PC-9 (cell line): ENCODE measurements around the gene DAPK2. TPM values are rescaled to one million over a fixed set of nuclear protein-coding genes. Genes with fewer than 3 reads are reported as not detected.
A peak's percentile ranks its signal among the peaks of the same experiment; 100 is the strongest.

Experiments
- BruUV-seq: library from RNA; stranded (reverse); fragments of 400-500 nt; replicated peaks from 2 replicates; lab custom pipeline; 2021; lab: Mats Ljungman, UMichigan
- CTCF ChIA-PET: fragments of 300-600 bp; sonication (Branson Sonifier 250); formaldehyde crosslinking; loops from one replicate; lab custom pipeline; 2022; ENCODE audit warnings: antibody characterized with exemption; lab: Charles Lee
- POLR2A ChIA-PET: fragments of 300-600 bp; sonication (Branson Sonifier 250); formaldehyde crosslinking; loops from one replicate; lab custom pipeline; 2022; ENCODE audit warnings: antibody characterized with exemption; ENCODE audit not compliant: unreplicated experiment; lab: Charles Lee
- DNase-seq, 2 experiments: peaks; one replicate each; pipeline versions ENCODE4 v3.0.0 to v3.0.0-alpha.2; 2015 to 2022; ENCODE audit warnings: mixed read lengths in 1 of 2
- H2AFZ ChIP-seq: fragments of 200-600 bp; sonication (generic); 2 replicates; pipeline ENCODE4 v1.8.1; 2017; ENCODE audit warnings: antibody characterized with exemption
- H3F3A ChIP-seq: fragments of 200-600 bp; sonication (generic); 2 replicates; pipeline ENCODE4 v1.8.1; 2017; ENCODE audit warnings: antibody characterized with exemption, mild to moderate bottlenecking, low read depth; ENCODE audit not compliant: insufficient read depth
- H3K27ac ChIP-seq: fragments of 200-600 bp; sonication (generic); 2 replicates; pipeline ENCODE4 v1.6.1; 2016; ENCODE audit warnings: mixed run types
- H3K27me3 ChIP-seq: fragments of 200-600 bp; sonication (generic); 2 replicates; pipeline ENCODE4 v1.6.1; 2016; ENCODE audit warnings: low read depth, mixed run types; ENCODE audit not compliant: insufficient read depth
- H3K36me3 ChIP-seq: fragments of 200-600 bp; sonication (generic); 2 replicates; pipeline ENCODE4 v1.6.1; 2016; ENCODE audit warnings: low read depth, mixed run types
- H3K4me1 ChIP-seq: fragments of 200-600 bp; sonication (generic); replicated peaks from 2 replicates; pipeline ENCODE4 v1.6.1; 2016; ENCODE audit warnings: mixed run types; ENCODE audit not compliant: insufficient read depth
- H3K4me2 ChIP-seq: fragments of 200-600 bp; sonication (generic); 2 replicates; pipeline ENCODE4 v1.6.1; 2017; ENCODE audit warnings: mixed run types
- H3K4me3 ChIP-seq: fragments of 200-600 bp; sonication (generic); 2 replicates; pipeline ENCODE4 v1.6.1; 2016; ENCODE audit warnings: mixed run types
- H3K79me2 ChIP-seq: fragments of 200-600 bp; sonication (generic); 2 replicates; pipeline ENCODE4 v1.6.1; 2017; ENCODE audit warnings: low read depth, mixed run types
- H3K9me2 ChIP-seq: fragments of 200-600 bp; sonication (generic); 2 replicates; pipeline ENCODE4 v1.8.1; 2017; ENCODE audit warnings: mild to moderate bottlenecking; ENCODE audit not compliant: insufficient read depth
- H3K9me3 ChIP-seq: fragments of 200-600 bp; sonication (generic); 2 replicates; pipeline ENCODE4 v1.8.1; 2016; ENCODE audit warnings: low read depth; ENCODE audit not compliant: insufficient read depth
- H4K20me1 ChIP-seq: fragments of 200-600 bp; sonication (generic); 2 replicates; pipeline ENCODE4 v1.8.1; 2017; ENCODE audit not compliant: insufficient read depth
- EZH2 ChIP-seq: fragments of 200-600 bp; sonication (generic); IDR thresholded peaks from 2 replicates; pipeline ENCODE4 v1.8.0; 2017; ENCODE audit warnings: antibody characterized with exemption, low read depth
- intact Hi-C: fragments of 100-400 bp; cut with micrococcal nuclease; formaldehyde crosslinking; loops from one replicate; pipeline ENCODE4 v1.10.0; 2022; ENCODE audit not compliant: unreplicated experiment
- total RNA-seq: library from RNA; stranded (reverse); gene quantifications from 2 replicates; pipeline ENCODE4 v1.2.3, GENCODE V29; 2021
- TF ChIP-seq, protein P1 (sequence below): fragments of 200-600 bp; sonication (generic); conservative IDR thresholded peaks from 2 replicates; pipeline ENCODE4 v1.6.1; 2017; ENCODE audit warnings: mixed run types, antibody characterized with exemption, mild to moderate bottlenecking, moderate library complexity

The DAPK2 gene
- total RNA-seq, 1 experiment from 2014 or later, result 11.0 TPM

DNA sequence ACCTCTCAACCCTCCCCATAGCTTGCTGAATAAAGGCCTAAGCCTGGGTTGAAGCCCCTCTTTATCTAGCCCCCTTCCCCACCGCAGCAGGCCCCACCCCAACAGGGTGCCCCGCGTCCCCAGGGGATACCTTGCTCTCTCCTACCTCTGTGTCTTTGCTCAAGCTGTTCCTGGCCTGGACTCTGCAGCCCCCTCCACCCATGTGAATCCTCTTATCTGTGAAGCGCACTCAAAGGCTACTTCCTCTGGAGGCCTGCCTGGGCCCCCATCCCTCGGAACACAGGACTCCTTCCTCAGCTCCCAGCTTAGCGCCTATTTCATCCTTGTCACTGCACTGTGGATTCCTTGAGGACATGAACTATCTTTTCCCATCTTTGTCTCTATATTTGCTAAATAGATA lies 151.1 kb downstream of the DAPK2 start:
- POLR2A ChIA-PET, result no interaction called here

GRCh38 chr15:63894662-63894949 lies 151.7 kb downstream of the DAPK2 start:
- CTCF ChIA-PET, result no interaction called here
- intact Hi-C loops, result loop anchor here (5.0 kb wide), 2 partner anchors 173 to 282 kb away; no protein-coding TSS in a partner anchor

More for the DNA sequence above, 151.1 kb downstream of the DAPK2 start:
- no TSS peak for BruUV-seq
- TF ChIP-seq, protein P1, sequence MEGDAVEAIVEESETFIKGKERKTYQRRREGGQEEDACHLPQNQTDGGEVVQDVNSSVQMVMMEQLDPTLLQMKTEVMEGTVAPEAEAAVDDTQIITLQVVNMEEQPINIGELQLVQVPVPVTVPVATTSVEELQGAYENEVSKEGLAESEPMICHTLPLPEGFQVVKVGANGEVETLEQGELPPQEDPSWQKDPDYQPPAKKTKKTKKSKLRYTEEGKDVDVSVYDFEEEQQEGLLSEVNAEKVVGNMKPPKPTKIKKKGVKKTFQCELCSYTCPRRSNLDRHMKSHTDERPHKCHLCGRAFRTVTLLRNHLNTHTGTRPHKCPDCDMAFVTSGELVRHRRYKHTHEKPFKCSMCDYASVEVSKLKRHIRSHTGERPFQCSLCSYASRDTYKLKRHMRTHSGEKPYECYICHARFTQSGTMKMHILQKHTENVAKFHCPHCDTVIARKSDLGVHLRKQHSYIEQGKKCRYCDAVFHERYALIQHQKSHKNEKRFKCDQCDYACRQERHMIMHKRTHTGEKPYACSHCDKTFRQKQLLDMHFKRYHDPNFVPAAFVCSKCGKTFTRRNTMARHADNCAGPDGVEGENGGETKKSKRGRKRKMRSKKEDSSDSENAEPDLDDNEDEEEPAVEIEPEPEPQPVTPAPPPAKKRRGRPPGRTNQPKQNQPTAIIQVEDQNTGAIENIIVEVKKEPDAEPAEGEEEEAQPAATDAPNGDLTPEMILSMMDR, result no peak
- TF ChIP-seq EZH2, result no peak
- Histone ChIP-seq H3K4me3 (no peak overlapping the region), H3K36me3 (no peaks in the 10 kb centered on the region), H3K4me2 (no peak overlapping the region), H3K27me3 (no peaks in the 10 kb centered on the region), H2AFZ (no peak overlapping the region), H3K79me2 (no peaks in the 10 kb centered on the region), H3F3A (no peaks in the 10 kb centered on the region), H3K4me1 (peaks cover 25% of the 10 kb centered on the region), H3K9me2 (no peaks in the 10 kb centered on the region), H3K9me3 (no peaks in the 10 kb centered on the region), H4K20me1 (no peaks in the 10 kb centered on the region), H3K27ac (no peak overlapping the region)
- intact Hi-C loops, result no loop called here
- DNase-seq, result no peak
- CTCF ChIA-PET, result no interaction called here

GRCh38 chr15:63893866-63894661 lies 152.2 kb downstream of the DAPK2 start:
- Histone ChIP-seq H3K79me2 (no peaks in the 10 kb centered on the region), H3K4me3 (no peak overlapping the region), H3K9me3 (no peaks in the 10 kb centered on the region), H3K4me2 (no peak overlapping the region), H3K9me2 (no peaks in the 10 kb centered on the region), H3K36me3 (no peaks in the 10 kb centered on the region), H2AFZ (no peak overlapping the region), H3K4me1 (peaks cover 25% of the 10 kb centered on the region), H3K27me3 (no peaks in the 10 kb centered on the region), H3F3A (no peaks in the 10 kb centered on the region), H3K27ac (no peak overlapping the region), H4K20me1 (no peaks in the 10 kb centered on the region)
- DNase-seq, result peak; percentile 35
- ChIA-PET POLR2A (no interaction called here), CTCF (no interaction called here)
- BruUV-seq, result no TSS peak
- intact Hi-C loops, result loop anchor here (5.0 kb wide), 2 partner anchors 173 to 282 kb away; no protein-coding TSS in a partner anchor
- TF ChIP-seq EZH2, result no peak
- TF ChIP-seq, protein P1, result no peak

More at GRCh38 chr15:63894662-63894949, 151.7 kb downstream of the DAPK2 start:
- BruUV-seq, result no TSS peak
- no peaks in the 10 kb centered on the region for H3K79me2 ChIP-seq
- H3K9me2 ChIP-seq, result no peaks in the 10 kb centered on the region
- DNase-seq, result no peak
- no peaks in the 10 kb centered on the region for H3K9me3 ChIP-seq
- H3K4me2 ChIP-seq, result no peak overlapping the region
- H3K4me1 ChIP-seq, result peaks cover 25% of the 10 kb centered on the region
- no peaks in the 10 kb centered on the region for H3K36me3 ChIP-seq
- POLR2A ChIA-PET, result no interaction called here
- no peak overlapping the region for H3K27ac ChIP-seq
- H3F3A ChIP-seq, result no peaks in the 10 kb centered on the region
- TF ChIP-seq EZH2, result no peak
- TF ChIP-seq, protein P1, result no peak
- no peak overlapping the region for H2AFZ ChIP-seq
- no peaks in the 10 kb centered on the region for H3K27me3 ChIP-seq
- no peak overlapping the region for H3K4me3 ChIP-seq
- no peaks in the 10 kb centered on the region for H4K20me1 ChIP-seq
